Measurements from ENCODE around the gene MPP3.

GRCh38 chr17:43881181-43881580, 48.2 kb upstream of the MPP3 start:
- no peak for TF ChIP-seq CTCF (IDR thresholded peaks at IDR 0.05)
- no peak for TF ChIP-seq EZH2 (IDR thresholded peaks at IDR 0.05)

Data from neural progenitor cell (in vitro differentiated cells).